Measurements from ENCODE around the gene CACNG7.
A peak's percentile ranks its signal among the peaks of the same experiment; 100 is the strongest.
"Not testable (repeated sequence)": the region's sequence is repeated elsewhere in the genome, so short reads cannot be mapped to it uniquely, and the experiment has no call there.

Gene CACNG7, protein sequence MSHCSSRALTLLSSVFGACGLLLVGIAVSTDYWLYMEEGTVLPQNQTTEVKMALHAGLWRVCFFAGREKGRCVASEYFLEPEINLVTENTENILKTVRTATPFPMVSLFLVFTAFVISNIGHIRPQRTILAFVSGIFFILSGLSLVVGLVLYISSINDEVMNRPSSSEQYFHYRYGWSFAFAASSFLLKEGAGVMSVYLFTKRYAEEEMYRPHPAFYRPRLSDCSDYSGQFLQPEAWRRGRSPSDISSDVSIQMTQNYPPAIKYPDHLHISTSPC

DNA sequence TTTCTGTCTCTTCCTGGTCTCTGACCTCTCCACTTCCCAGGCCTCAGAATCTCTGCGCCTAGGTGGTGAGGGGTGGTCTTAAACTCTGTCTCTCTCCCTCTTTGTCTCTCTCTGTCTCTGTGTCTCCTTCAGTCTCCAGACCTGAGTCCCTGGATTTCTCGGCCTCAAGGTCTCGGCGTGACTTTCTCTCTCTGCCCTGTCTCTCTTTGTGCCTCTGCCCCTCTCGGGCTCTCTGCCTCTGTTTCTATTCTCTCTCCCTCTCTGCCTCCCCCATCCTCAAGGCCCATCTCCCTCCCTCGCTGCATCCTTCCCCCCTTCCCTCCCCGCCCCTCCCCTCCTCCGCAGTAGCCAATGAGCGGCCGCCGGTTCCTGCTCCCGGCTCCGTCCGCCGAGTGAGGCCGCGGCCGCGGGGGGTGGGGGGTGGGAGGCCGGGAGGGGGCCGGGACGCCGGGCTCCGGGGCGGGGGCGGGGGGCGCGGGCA is at the start of gene CACNG7:
CACNG7 (plus strand) TSS at position 344 of the 481 bp plus-strand sequence. CDS start 3,554 bp downstream, outside the sequence.
- DNase-seq: no peak

DNA sequence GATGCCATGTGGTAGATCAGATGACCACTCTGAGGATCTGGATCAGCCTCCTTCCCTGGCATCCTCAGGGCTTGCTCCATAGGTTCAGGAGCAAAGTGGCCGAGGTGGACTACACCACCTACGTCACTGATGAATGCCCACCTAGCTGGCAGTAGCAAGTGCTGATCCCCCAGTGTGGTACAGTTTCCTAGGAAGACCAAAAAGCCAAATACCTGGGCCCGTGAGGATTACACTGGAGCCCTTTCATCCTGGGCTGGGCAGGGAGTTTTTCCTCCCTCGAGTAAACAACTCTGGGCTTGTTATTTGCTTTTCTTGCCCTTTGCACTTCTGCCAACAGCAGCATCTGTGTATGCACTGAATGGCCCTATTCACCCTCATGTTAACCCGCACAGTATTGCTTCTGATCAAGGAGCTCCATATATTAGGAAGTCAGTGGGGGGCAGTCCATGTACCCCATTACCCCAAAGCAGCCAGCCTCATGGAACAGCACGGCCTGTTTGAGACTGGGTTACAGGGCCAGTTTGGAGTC is 44.7 kb upstream of the CACNG7 start:
- DNase-seq: no peak

DNA sequence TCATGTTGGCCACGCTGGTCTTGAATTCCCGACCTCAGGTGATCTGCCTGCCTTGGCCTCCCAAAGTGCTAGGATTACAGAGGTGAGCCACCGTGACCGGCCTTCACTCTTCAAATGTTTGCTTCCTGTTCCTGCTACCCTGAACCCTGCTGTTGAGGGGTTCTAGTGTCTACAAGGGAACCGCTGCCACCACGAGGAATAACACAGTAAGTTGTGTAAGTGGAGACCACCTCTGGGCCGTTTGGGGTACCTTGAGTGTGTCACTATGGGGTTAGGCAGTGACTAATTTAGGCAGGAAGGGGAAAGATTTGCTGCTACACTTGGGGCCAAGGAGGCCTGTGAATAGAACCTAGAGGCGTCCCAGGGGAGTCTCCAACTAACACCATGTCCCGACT is 43.6 kb upstream of the CACNG7 start:
- no peak for DNase-seq

DNA sequence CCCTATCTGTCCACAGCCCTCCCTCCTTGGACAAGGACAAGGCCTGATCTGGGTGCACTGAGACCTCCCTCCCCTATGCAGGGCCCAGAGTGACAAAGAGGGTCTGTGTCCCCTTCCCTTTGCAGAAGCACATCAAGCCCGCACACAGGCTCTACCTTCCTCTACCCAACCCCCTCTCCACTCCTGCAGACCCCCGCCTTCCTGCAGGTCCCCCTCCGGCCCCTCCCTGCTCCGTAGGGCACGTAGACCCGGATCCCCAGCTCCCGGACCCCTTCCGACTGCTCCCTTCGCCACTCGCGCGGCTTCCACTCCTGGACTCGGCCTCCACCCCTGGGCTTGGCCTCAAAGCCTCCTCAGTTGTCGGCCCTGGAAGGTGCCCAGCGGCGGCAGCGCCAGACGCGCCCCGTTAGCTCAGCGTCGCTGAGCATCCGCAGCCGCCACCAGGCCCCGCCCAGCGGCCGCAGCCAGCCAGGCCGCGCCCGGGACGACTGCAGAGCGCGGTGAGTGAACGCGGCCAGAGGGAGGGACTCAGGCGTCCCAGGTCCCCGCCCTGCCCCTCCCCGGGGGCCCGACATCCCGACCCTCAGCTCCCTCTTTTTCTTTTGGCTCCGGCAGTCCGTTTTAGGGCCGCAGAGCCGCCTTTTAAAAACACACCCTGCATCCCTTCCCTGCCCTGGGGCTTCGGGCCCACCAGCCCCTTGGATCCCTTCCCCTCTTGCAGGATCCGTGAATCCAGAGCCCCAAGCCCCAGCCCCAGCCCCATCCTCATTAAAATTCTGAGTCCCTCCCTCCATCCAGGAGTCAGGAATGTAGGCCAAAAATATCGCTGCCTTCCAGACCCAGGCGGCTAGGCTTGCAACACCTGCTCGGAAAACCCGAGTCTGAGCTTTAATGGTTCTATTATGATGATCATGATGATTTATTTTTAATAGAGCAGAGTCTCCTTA is 42.9 kb upstream of the CACNG7 start:
- DNase-seq: peak; percentile 83

DNA sequence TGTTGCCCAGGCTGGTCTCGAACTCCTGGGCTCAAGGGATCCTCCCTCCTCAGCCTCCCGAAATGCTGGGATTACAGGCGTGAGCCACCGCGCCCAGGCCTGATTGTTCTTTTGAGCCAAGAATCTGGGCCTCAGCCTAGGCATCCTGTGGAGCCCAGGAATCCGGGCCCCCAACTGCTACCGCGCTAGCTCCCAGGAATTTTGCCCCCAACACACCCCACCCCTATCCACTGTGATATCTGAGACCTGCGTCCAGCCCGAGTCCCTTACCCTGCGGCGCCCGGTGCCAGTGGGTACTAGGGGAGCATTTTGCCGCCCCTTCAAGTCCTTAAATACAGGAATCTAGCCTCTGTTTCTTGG is 42.2 kb upstream of the CACNG7 start:
- DNase-seq: no peak

DNA sequence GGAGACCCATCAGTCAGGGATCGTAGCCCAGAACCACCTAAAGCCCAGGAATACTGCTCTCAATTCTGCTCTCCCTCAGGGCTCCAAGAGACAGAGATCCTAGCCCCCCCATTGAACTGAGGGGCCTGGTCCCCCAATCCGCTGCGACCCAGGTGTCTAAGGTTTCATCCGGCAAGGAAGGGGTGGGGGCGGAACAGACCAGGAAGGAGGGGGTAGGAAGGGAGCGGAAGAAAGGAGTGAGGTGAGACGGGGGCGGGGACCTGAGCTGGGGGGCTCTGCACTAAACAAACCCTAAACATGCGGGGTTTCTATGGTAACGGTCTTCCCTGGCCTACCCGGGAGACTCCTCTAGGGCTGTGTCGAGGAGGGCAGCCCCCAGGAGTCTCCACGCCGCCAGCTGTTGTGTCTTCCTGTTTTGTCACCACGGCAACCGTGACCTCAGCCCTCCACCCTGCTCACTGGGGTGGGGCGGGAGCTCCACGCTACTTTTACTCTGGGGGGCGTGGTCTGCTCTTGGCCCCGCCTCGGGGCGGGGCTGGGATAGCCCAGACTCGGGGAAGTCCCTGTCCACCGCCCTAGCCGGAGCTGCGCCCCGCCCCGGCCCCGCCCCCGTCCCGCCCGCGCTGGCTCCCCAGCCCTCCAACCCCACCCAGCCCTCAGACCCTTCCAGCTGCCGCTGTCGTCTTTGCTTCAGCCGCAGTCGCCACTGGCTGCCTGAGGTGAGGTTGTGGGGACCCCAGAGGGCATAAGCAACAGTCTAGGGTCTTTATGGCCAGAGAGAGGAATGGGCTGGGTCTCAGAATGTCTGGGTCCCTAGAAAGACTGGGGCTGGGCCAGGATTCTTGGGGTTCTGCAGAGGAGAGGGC is 41.6 kb upstream of the CACNG7 start, which contains the start of gene MYADM:
MYADM (plus strand) TSS at position 659 of the 866 bp plus-strand sequence. CDS start 5,647 bp downstream, outside the sequence.
- peak; percentile 100 for DNase-seq

DNA sequence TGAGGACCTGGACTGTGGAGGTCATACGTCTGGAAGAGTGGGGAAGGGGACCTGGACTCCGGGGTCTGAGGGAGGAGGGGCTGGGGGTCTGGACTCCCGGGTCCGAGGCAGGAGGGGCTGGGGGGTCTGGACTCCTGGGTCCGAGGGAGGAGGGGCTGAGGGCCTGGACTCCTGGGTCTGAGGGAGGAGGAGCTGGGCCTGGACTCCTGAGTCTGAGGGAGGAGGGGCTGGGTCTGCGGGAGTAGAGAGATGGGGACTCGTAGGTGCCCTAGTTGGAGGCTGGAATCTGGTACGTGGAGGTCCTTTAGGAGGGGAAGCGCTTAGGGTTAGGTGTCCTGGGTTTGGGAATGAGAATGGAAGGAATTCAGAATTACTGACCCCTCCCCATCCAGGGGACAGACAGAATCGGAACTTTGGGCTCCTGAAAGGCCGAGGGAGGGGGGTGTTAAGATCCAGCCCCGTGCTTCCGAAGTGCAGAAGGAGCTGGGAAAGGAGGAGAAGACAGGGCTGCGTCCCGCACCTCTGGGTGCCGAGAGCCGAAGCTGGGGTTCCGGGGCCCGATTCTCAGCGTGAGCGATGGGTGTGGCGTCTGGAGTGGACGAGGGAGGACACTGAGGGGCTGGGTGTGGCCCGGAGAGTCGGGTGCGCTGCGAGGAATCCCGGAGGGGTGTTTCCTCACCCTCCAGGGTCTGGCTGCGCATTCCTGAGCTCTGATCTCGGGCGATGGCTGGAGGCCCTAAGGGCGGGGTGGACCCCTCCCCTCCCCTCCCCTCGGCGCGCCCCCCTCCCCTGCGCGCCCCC is 40.8 kb upstream of the CACNG7 start:
- peak; percentile 65 for DNase-seq

DNA sequence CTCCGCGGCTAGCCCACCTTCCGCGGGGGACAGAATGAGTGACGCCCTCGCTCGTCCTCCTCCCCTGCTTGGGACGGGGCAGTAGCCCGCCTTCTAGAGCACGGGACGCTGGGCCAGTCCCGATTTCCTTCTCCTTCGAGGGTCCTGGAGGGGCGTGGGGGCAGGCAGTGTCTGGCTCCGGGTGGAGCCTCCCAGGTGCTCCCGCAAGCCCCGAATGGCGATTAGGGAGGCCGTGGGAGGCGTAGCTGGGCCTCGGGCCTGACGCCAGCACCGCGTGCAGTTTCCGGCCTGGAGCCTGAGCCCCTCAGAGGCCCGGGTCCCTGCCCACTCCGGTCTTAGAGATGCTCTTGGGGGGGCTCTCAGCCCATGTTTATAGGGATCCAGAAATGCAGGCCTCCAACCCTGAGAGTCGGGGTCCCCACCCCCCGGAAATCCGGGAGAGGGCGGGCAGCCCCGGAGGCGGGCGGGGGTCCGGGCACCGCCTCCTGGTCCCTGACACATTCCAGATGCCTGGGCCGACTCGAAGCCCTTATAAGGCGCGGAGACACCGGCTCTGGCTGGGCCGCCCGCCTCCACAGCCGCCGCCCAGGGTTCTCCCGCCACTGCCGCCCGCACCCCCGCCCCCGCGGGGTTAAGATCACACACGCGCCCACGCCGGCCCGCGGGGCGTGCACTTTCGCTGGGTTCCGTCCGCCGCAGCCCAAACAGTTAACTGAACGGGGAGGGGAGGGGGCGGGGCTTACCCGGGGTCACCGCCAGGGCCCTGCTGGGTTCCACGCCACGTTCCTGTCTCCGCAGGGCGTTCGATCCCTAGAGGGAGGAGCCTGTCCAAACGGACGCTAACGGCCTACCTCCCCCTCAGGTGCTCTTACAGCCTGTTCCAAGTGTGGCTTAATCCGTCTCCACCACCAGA is 39.9 kb upstream of the CACNG7 start:
- DNase-seq: peak; percentile 95

DNA sequence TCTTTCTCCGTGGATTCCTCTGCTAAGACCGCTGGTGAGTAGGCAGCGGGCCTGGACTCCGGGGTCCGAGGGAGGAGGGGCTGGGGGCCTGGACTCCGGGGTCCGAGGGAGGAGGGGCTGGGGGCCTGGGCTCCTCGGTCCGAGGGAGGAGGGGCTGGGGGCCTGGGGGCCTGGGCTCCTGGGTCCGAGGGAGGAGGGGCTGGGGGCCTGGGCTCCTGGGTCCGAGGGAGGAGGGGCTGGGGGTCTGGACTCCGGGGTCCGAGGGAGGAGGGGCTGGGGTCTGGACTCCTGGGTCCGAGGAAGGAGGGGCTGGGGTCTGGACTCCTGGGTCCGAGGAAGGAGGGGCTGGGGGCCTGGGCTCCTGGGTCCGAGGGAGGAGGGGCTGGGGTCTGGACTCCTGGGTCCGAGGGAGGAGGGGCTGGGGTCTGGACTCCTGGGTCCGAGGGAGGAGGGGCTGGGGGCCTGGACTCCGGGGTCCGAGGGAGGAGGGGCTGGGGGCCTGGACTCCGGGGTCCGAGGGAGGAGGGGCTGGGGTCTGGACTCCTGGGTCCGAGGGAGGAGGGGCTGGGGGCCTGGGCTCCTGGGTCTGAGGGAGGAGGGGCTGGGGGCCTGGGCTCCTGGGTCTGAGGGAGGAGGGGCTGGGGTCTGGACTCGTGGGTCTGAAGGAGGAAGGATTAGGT is 39.1 kb upstream of the CACNG7 start:
- DNase-seq: not testable (repeated sequence)

DNA sequence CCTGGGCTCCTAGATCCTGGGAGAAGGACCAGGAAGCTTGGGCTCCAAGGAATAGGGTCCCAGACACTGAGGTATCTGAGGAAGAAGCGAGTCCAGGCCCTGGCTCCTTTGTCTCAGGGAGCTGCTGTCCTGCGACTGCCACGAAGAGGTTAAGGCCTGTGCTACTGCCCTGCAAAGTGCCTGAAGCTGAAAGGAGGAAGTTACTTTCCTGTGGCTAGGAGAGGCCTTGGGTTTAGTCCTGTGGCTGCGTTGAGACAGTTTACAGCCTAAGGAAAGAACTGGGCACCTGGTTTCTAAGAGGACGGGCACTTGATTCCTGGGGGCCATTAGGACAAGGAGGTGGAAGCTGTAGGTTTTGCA is 38.6 kb upstream of the CACNG7 start:
- DNase-seq: peak; percentile 46

DNA sequence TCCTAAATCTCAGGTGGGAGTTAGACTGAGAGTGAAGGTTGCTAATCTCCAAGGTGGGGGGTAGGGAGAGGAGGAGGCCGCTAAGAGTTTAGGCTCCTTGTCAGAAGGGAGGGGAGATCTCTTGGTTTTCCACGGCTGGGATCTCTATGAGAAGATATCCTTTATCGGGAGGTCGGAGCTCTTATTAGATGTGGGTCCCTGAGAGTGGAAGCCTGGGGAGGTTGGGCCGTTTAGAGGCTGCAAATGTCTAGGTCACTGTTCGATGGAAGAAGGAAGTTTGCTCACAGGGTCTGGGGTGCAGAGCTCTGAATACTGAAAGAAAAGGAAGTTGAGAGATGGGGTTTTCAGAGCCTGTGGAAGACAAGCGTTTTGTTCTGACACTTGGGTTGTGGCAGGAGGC is 37.6 kb upstream of the CACNG7 start:
- peak; percentile 46 for DNase-seq

DNA sequence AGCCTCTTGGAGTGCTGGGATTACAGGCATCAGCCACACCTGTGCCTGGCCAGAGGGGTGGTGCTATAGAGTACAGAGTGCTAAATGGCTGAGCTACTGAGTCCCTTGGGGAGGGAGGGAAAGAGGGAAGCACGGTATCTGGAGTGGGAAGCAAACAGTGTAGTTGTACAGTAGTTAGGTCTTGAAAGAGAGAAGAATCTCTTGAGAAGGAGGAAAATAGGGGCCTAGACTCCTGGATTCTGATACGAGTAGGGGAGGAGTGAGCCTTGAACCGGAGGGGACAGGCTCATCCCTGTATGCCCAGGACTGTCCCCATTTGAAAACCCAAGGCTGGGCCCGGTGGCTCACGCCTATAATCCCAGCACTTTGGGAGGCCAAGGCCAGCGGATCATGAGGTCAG is 36.3 kb upstream of the CACNG7 start:
- DNase-seq: peak; percentile 33

DNA sequence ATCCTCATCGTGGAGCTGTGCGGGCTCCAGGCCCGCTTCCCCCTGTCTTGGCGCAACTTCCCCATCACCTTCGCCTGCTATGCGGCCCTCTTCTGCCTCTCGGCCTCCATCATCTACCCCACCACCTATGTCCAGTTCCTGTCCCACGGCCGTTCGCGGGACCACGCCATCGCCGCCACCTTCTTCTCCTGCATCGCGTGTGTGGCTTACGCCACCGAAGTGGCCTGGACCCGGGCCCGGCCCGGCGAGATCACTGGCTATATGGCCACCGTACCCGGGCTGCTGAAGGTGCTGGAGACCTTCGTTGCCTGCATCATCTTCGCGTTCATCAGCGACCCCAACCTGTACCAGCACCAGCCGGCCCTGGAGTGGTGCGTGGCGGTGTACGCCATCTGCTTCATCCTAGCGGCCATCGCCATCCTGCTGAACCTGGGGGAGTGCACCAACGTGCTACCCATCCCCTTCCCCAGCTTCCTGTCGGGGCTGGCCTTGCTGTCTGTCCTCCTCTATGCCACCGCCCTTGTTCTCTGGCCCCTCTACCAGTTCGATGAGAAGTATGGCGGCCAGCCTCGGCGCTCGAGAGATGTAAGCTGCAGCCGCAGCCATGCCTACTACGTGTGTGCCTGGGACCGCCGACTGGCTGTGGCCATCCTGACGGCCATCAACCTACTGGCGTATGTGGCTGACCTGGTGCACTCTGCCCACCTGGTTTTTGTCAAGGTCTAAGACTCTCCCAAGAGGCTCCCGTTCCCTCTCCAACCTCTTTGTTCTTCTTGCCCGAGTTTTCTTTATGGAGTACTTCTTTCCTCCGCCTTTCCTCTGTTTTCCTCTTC is 35.1 kb upstream of the CACNG7 start:
- peak; percentile 49 for DNase-seq

DNA sequence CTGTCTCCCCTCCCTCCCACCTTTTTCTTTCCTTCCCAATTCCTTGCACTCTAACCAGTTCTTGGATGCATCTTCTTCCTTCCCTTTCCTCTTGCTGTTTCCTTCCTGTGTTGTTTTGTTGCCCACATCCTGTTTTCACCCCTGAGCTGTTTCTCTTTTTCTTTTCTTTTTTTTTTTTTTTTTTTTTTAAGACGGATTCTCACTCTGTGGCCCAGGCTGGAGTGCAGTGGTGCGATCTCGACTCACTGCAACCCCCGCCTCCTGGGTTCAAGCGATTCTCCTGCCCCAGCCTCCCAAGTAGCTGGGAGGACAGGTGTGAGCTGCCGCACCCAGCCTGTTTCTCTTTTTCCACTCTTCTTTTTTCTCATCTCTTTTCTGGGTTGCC is 34.5 kb upstream of the CACNG7 start:
- peak; percentile 45 for DNase-seq

DNA sequence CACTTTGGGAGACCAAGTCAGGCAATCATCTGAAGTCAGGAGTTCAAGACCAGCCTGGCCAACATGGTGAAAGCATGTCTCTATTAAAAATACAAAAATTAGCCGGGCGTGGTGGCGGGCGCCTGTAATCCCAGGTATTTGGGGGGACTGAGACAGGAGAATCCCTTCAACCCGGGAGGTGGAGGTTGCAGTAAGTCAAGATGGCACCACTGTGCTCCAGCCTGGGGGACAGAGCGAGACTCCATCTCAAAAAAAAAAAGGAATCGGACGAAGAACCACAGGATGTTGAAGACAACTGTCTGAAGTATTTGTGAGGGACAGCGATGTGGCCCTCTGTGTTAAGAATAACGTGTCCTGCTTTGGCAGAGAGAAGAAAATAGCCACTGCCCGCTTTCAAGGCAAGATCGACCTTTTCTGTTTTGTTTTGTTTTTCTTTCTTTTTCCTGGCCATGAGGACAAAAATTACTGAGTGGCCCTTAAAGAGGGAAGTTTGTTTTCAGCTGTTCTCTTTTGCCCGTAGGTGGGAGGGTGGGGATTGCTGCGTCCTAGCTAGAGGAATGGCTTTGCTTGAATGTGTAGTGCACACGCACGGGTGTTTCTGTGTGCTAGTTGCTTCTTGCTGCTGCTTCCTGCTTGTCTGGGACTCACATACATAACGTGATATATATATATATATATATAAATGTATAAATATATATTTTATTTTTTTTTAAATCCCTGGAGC is 33.3 kb upstream of the CACNG7 start:
- DNase-seq: peak; percentile 35

DNA sequence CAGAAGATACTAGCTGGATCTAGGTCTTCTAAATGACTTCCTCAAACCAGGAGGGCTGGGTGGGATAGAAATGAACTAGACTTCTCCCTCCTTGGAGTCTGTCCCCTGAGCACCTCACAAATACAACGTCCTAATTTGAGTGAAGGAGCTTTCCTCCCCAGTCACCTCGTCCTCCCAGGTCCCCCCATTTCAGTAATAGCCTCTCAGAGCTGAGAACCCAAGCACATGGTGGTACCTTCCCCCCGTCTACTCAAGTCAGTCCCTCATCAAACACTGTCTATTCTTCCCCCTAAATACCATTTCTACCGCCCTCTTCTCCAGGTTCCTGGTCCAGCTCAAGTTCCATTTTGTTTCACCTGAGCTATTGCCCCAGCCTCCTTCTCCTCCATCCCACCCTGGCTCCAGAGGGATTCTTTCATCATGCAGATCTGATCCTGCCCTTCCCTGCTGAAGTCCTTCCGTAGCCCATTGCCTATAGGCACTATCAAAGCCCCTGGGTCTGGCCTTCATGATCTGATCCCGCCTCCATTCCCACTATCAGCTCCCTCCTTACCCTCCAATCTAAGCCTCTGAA is 32.3 kb upstream of the CACNG7 start:
- DNase-seq: peak; percentile 50

DNA sequence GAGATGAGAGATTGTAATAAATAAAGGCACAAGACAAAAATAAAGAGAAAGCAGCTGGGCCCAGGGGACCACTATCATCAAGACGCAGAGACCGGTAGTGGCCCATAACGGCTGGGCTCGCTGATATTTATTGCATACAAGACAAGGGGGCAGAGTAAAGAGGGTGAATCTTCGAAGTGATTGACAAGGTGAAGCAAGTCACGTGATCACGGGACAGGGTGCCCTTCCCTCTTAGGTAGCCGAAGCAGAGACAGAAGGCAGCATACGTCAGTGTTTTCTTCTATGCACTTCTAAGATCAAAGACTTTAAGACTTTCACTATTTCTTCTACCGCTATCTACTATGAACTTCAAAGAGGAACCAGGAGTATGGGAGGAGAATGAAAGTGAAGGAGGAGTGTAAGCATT is 31.7 kb upstream of the CACNG7 start:
- peak; percentile 81 for DNase-seq

DNA sequence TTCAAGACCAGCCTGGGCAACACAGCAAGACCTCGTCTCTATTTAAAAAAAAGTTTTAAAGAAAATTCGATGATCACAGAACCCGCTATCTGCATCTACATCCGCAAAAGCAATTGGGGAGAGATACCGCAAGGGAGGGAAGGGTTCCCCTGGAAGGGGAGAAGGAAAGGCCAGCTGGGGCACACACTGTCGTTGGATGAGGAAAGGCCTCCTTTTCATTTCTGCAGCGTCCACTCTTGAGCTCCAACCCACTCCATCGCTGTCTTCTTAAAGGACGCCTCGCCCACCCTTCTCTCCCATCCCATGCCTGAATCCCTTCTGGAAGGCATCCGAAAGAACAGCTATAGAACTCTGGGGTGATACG is 30.3 kb upstream of the CACNG7 start:
- DNase-seq: peak; percentile 42

Measured in CD4-positive, alpha-beta T cell treated with Interleukin-21 for 1 hour (primary cell).